ENCODE measurements around the gene AGRN. TPM values are rescaled to one million over a fixed set of nuclear protein-coding genes. Genes with fewer than 3 reads are reported as not detected.
A peak's percentile ranks its signal among the peaks of the same experiment; 100 is the strongest.
"Not testable (repeated sequence)": the region's sequence is repeated elsewhere in the genome, so short reads cannot be mapped to it uniquely, and the experiment has no call there.

Gene AGRN
- total RNA-seq, 1 experiment from 2014 or later: 184 TPM

- ATAC-seq (no peak), DNase-seq (ENCODE audit: low spot score) (no peak)
- Mint-ChIP-seq H3K4me3 (0 out of 2 replicates have a peak overlapping the region, but pooled peaks have one; percentile 25), H3K4me1 (peaks cover 4% of the 10 kb centered on the region), H3K27me3 (ENCODE audit: low read depth) (peaks cover 9% of the 10 kb centered on the region), H3K9me3 (peaks cover 3% of the 10 kb centered on the region), H3K36me3 (peaks cover 3% of the 10 kb centered on the region; the same call in 1 of the 2 replicates), H3K27ac (peak overlapping the region; percentile 50; the same call in 1 of the 2 replicates)
- TF ChIP-seq MXD4 (CRISPR knock-in tag; IDR thresholded peaks at IDR 0.05; ENCODE audit: borderline replicate concordance) (no peak), NFATC4 (CRISPR knock-in tag; IDR thresholded peaks at IDR 0.05) (no peak), RELA (CRISPR knock-in tag; IDR thresholded peaks at IDR 0.05; ENCODE audit: borderline replicate concordance) (no peak), EMX1 (CRISPR knock-in tag; IDR thresholded peaks at IDR 0.05) (no peak), NFYB (CRISPR knock-in tag; conservative IDR thresholded peaks at IDR 0.05; ENCODE audit: low read depth) (no peak), USF1 (CRISPR knock-in tag; IDR thresholded peaks at IDR 0.05) (no peak), OVOL2 (CRISPR knock-in tag; IDR thresholded peaks at IDR 0.05; ENCODE audit: borderline replicate concordance) (no peak)
- POLR2A ChIA-PET: no interaction called here
- CTCF ChIA-PET: interaction anchor here (1.0 to 1.5 kb wide), 7 partner anchors 9 to 89 kb away, joined by 4 to 8 read pairs (median 5); no protein-coding TSS in a partner anchor
These were observed 44.6 kb upstream of the AGRN start for GRCh38 chr1:975365-975764.

GRCh38 chr1:975896-976683 lies 43.8 kb upstream of the AGRN start:
- peaks cover 6% of the 10 kb centered on the region for H3K27me3 Mint-ChIP-seq (ENCODE audit: low read depth)
- peak; percentile 83 for ATAC-seq
- peak; percentile 29; the same call in 1 of the 2 replicates for TF ChIP-seq SP1 (CRISPR knock-in tag; conservative IDR thresholded peaks at IDR 0.05)
- TF ChIP-seq ATF2 (CRISPR knock-in tag; IDR thresholded peaks at IDR 0.05; ENCODE audit: borderline replicate concordance, low read depth): no peak
- TF ChIP-seq PREB (CRISPR knock-in tag; IDR thresholded peaks at IDR 0.05; ENCODE audit: borderline replicate concordance): no peak
- TF ChIP-seq NFYB (CRISPR knock-in tag; conservative IDR thresholded peaks at IDR 0.05; ENCODE audit: low read depth): no peak
- peak; percentile 51 for TF ChIP-seq MAX (CRISPR knock-in tag; IDR thresholded peaks at IDR 0.05)
- TF ChIP-seq ZNF396 (CRISPR knock-in tag; IDR thresholded peaks at IDR 0.05; ENCODE audit: borderline replicate concordance): no peak
- peak overlapping the region; percentile 50; the same call in 1 of the 2 replicates for H3K27ac Mint-ChIP-seq
- H3K4me3 Mint-ChIP-seq: peak overlapping the region; percentile 25; the same call in 1 of the 2 replicates
- ChIA-PET CTCF (interaction anchor here (0.7 to 1.5 kb wide), 12 partner anchors 8 to 316 kb away, joined by 3 to 8 read pairs (median 5); partner anchors contain the start of gene PLEKHN1), POLR2A (interaction anchor here (0.6 kb wide), 2 partner anchors 22 to 199 kb away, joined by 3 read pairs; no protein-coding TSS in a partner anchor)
- peaks cover 3% of the 10 kb centered on the region for H3K9me3 Mint-ChIP-seq
- DNase-seq (ENCODE audit: low spot score): peak; percentile 74
- H3K4me1 Mint-ChIP-seq: peaks cover 4% of the 10 kb centered on the region
- H3K36me3 Mint-ChIP-seq: peaks cover 3% of the 10 kb centered on the region; the same call in 1 of the 2 replicates

- H3K36me3 Mint-ChIP-seq; POLR2A ChIA-PET; H3K4me3 Mint-ChIP-seq; H3K9me3 Mint-ChIP-seq; H3K27ac Mint-ChIP-seq; H3K4me1 Mint-ChIP-seq; DNase-seq (ENCODE audit: low spot score); ATAC-seq; H3K27me3 Mint-ChIP-seq (ENCODE audit: low read depth): not testable (repeated sequence)
- CTCF ChIA-PET: interaction anchor here (0.9 to 1.5 kb wide), 8 partner anchors 25 to 315 kb away, joined by 3 to 7 read pairs (median 4); no protein-coding TSS in a partner anchor
These were observed 43.1 kb upstream of the AGRN start for GRCh38 chr1:976791-977190.

All from WTC11 (cell line).